Neuronal stem cell (in vitro differentiated cells): Measurements from ENCODE around the gene APELA.

ENCODE experiments used
- DNase-seq: peaks from one replicate; pipeline ENCODE4 v3.0.0-alpha.2; 2013; ENCODE audit warnings: low spot score
- H2AFZ ChIP-seq: one replicate; pipeline ENCODE4 v1.6.1; 2013; ENCODE audit warnings: mild to moderate bottlenecking, low read length, inconsistent platforms
- H2AK5ac ChIP-seq: 2 replicates; pipeline ENCODE4 v1.6.1; 2013; ENCODE audit warnings: low read depth, mild to moderate bottlenecking, inconsistent platforms, low read length, moderate library complexity, mixed read lengths
- H2BK120ac ChIP-seq: 2 replicates; pipeline ENCODE4 v1.6.1; 2013; ENCODE audit warnings: low read depth, mild to moderate bottlenecking, inconsistent platforms, low read length, moderate library complexity, mixed read lengths
- H2BK12ac ChIP-seq: one replicate; pipeline ENCODE4 v1.6.1; 2013; ENCODE audit warnings: low read length, inconsistent platforms
- H2BK15ac ChIP-seq: 2 replicates; pipeline ENCODE4 v1.6.1; 2013; ENCODE audit warnings: mild to moderate bottlenecking, low read length, inconsistent platforms, mixed read lengths
- H2BK5ac ChIP-seq: one replicate; pipeline ENCODE4 v1.6.1; 2013; ENCODE audit warnings: inconsistent platforms, mild to moderate bottlenecking, low read length, moderate library complexity
- H3K14ac ChIP-seq: one replicate; pipeline ENCODE4 v1.6.1; 2013; ENCODE audit warnings: low read length, inconsistent platforms
- H3K18ac ChIP-seq: 2 replicates; pipeline ENCODE4 v1.6.1; 2013; ENCODE audit warnings: low read length, inconsistent platforms
- H3K23ac ChIP-seq: 2 replicates; pipeline ENCODE4 v1.6.1; 2013; ENCODE audit warnings: low read depth, mild to moderate bottlenecking, mixed read lengths, low read length, inconsistent platforms; ENCODE audit not compliant: poor library complexity
- H3K27ac ChIP-seq: replicated peaks from 3 replicates; pipeline ENCODE4 v1.5.1; 2013; ENCODE audit warnings: low read length, inconsistent platforms
- H3K27me3 ChIP-seq, 3 experiments: 2 replicates each; pipeline ENCODE4 v1.6.1; 2013; ENCODE audit warnings: low read length in 3 of 3, mild to moderate bottlenecking in 2 of 3, inconsistent platforms in 1 of 3, low read depth in 1 of 3, mixed read lengths in 1 of 3, moderate library complexity in 1 of 3; ENCODE audit not compliant: control insufficient read depth in 3 of 3, insufficient read depth in 3 of 3
- H3K36me3 ChIP-seq, 2 donors: replicated peaks in 1 of 2; 2 replicates each; pipeline ENCODE4 v1.6.1; 2013; ENCODE audit warnings: low read length in 2 of 2; ENCODE audit not compliant: control insufficient read depth in 2 of 2, insufficient read depth in 2 of 2
- H3K4ac ChIP-seq: 2 replicates; pipeline ENCODE4 v1.6.1; 2013; ENCODE audit warnings: inconsistent platforms, mild to moderate bottlenecking, low read length, moderate library complexity
- H3K4me1 ChIP-seq, 2 donors: 1 replicate in 1 of 2; 2 replicates in 1 of 2; pipeline ENCODE4 v1.6.1; 2013; ENCODE audit warnings: low read length in 2 of 2, low read depth in 1 of 2; ENCODE audit not compliant: control insufficient read depth in 2 of 2, insufficient read depth in 1 of 2
- H3K4me2 ChIP-seq: one replicate; pipeline ENCODE4 v1.6.1; 2013; ENCODE audit warnings: mild to moderate bottlenecking, low read length, inconsistent platforms; ENCODE audit not compliant: insufficient read depth, poor library complexity, severe bottlenecking
- H3K4me3 ChIP-seq, 2 donors: 2 replicates each; pipeline ENCODE4 v1.5.1; 2013; ENCODE audit warnings: low read length in 2 of 2, mild to moderate bottlenecking in 2 of 2, inconsistent platforms in 1 of 2, moderate library complexity in 1 of 2
- H3K79me1 ChIP-seq: one replicate; pipeline ENCODE4 v1.6.1; 2013; ENCODE audit warnings: low read depth, mild to moderate bottlenecking, inconsistent platforms, low read length, moderate library complexity
- H3K9ac ChIP-seq: one replicate; pipeline ENCODE4 v1.6.1; 2013; ENCODE audit warnings: mild to moderate bottlenecking, low read depth, low read length, inconsistent platforms; ENCODE audit not compliant: poor library complexity
- H3K9me3 ChIP-seq, 2 donors: replicated peaks in 1 of 2; 2 replicates each; pipeline versions ENCODE3 to v1.6.1; 2013; ENCODE audit warnings: low read length in 2 of 2, mild to moderate bottlenecking in 2 of 2, inconsistent platforms in 1 of 2, low read depth in 1 of 2, mixed read lengths in 1 of 2, moderate library complexity in 1 of 2; ENCODE audit not compliant: control insufficient read depth in 2 of 2, insufficient read depth in 1 of 2
- H4K8ac ChIP-seq: one replicate; pipeline ENCODE4 v1.6.1; 2013; ENCODE audit warnings: low read depth, mild to moderate bottlenecking, inconsistent platforms, low read length, moderate library complexity
- H4K91ac ChIP-seq: one replicate; pipeline ENCODE4 v1.6.1; 2013; ENCODE audit warnings: low read length, low read depth, mild to moderate bottlenecking, inconsistent platforms; ENCODE audit not compliant: poor library complexity
- WGBS, 2 donors: extraction: QIAGEN DNeasy Blood & Tissue Kit; methylation state at CpG; one replicate each; pipeline ENCODE4 v1.1.7; 2013; ENCODE audit warnings: missing lambda C conversion rate in 2 of 2, mixed read lengths in 1 of 2; ENCODE audit not compliant: insufficient read length in 2 of 2, insufficient replicate concordance in 1 of 2; ENCODE audit errors: extremely low coverage in 2 of 2; 5-methylcytosine and 5-hydroxymethylcytosine counted together

The APELA gene

DNA sequence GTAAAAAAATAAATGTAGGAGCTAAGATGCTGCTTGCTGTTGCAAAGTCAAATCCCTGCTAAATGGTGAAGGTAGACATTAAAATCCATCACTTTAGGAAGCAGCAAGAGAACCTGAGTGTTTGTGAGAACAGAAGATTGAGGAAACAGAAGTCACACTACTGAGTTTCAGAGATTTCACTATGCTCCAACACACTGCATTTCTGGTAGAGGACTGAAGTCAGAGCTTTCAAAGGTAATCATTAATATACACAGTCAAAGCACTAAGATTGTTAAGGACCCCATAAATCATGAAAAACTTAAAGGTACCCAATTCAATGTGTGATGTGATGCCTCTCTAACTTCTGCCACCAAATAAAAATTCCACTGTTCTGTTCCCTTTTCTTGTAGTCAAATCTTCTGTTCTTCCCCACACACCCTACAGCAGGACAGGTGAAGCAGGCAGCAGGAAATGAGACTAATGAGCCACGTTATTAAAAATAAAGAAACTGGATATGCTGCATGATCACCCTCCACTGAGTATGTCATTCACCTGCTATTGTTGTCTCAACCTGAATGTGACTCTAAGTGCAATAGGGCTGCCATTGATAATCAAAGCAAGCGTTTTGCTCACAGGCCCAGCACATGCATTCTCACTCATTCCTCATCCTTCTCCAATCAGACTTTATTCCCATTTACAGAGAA lies 28.9 kb upstream of the APELA start:
- no peak overlapping the region for H3K23ac ChIP-seq
- H3K79me1 ChIP-seq, result no peaks in the 10 kb centered on the region
- no peak overlapping the region for H4K8ac ChIP-seq
- no peaks in the 10 kb centered on the region for H3K27me3 ChIP-seq
- H2BK5ac ChIP-seq, result no peak overlapping the region
- no peaks in the 10 kb centered on the region for H3K4me1 ChIP-seq
- no peak overlapping the region for H3K4ac ChIP-seq
- no peak overlapping the region for H3K4me2 ChIP-seq
- no peak overlapping the region for H4K91ac ChIP-seq
- WGBS, 2 donors, result no CpG with 5 or more reads among the region's 2 CpGs
- H2AFZ ChIP-seq, result no peak overlapping the region
- no peaks in the 10 kb centered on the region for H3K36me3 ChIP-seq
- H3K9ac ChIP-seq, result no peak overlapping the region
- H3K27ac ChIP-seq, result no peak overlapping the region
- H3K14ac ChIP-seq, result no peak overlapping the region
- no peak for DNase-seq
- no peak overlapping the region for H2AK5ac ChIP-seq
- H3K4me3 ChIP-seq, result no peak overlapping the region
- H3K9me3 ChIP-seq, result no peaks in the 10 kb centered on the region
- H3K18ac ChIP-seq, result no peak overlapping the region
- H2BK15ac ChIP-seq, result no peak overlapping the region
- H2BK120ac ChIP-seq, result no peak overlapping the region
- H2BK12ac ChIP-seq, result no peak overlapping the region

- no peaks in the 10 kb centered on the region for H3K4me1 ChIP-seq
- no peak overlapping the region for H3K27ac ChIP-seq
- H2AFZ ChIP-seq, result no peak overlapping the region
- no peak overlapping the region for H3K4me2 ChIP-seq
- H3K4me3 ChIP-seq, result no peak overlapping the region
- no peak overlapping the region for H3K23ac ChIP-seq
- H3K27me3 ChIP-seq, result no peaks in the 10 kb centered on the region
- H3K18ac ChIP-seq, result no peak overlapping the region
- no peak for DNase-seq
- H3K36me3 ChIP-seq, result no peaks in the 10 kb centered on the region
- no peak overlapping the region for H3K14ac ChIP-seq
- H3K9ac ChIP-seq, result no peak overlapping the region
- no peak overlapping the region for H2BK12ac ChIP-seq
- WGBS, 2 donors, result no CpG with 5 or more reads among the region's 1 CpG
- no peak overlapping the region for H4K8ac ChIP-seq
- no peak overlapping the region for H4K91ac ChIP-seq
- H2BK5ac ChIP-seq, result no peak overlapping the region
- H2BK120ac ChIP-seq, result no peak overlapping the region
- H2BK15ac ChIP-seq, result no peak overlapping the region
- no peak overlapping the region for H3K4ac ChIP-seq
- no peak overlapping the region for H2AK5ac ChIP-seq
- no peaks in the 10 kb centered on the region for H3K9me3 ChIP-seq
- no peaks in the 10 kb centered on the region for H3K79me1 ChIP-seq
Observed at GRCh38 chr4:164856396-164856795, 20.6 kb upstream of the APELA start.

- Histone ChIP-seq H3K23ac (no peak overlapping the region), H3K4me2 (no peak overlapping the region), H3K9me3 (no peaks in the 10 kb centered on the region), H3K14ac (no peak overlapping the region), H2BK120ac (no peak overlapping the region), H3K27ac (no peak overlapping the region), H3K18ac (no peak overlapping the region), H2BK12ac (no peak overlapping the region), H4K91ac (no peak overlapping the region), H3K27me3 (no peaks in the 10 kb centered on the region), H3K79me1 (no peaks in the 10 kb centered on the region), H3K4me1 (peaks cover 1 to 4% of the 10 kb centered on the region in 2 donors), H2BK5ac (no peak overlapping the region), H3K36me3 (no peaks in the 10 kb centered on the region), H2AK5ac (no peak overlapping the region), H4K8ac (no peak overlapping the region), H2BK15ac (no peak overlapping the region), H3K9ac (no peak overlapping the region), H2AFZ (peak overlapping the region; percentile 42), H3K4me3 (no peak overlapping the region), H3K4ac (no peak overlapping the region)
- WGBS, 2 donors, result no CpG with 5 or more reads among the region's 3 CpGs
- no peak for DNase-seq
Observed at GRCh38 chr4:164866817-164867490, 10.0 kb upstream of the APELA start.

DNA sequence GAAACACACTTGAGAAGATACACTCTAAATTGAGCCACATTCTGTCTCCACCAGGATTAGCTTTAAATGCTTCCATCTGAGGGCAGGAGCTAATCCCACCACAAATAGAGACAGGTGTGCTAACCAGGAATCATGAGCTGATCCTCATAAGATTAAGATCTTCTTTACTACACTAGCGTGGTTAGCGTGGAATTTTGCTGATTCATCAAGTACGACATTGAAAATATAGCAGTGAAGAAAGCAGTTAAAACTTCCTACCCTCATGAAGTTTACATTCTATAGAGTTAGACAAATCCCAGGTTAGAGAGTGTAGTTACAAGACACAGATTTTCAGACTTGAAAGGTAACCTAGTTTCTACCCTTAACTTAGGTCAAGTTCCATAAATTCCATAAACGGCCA lies 5.3 kb upstream of the APELA start:
- H3K4me3 ChIP-seq, result no peak overlapping the region
- H3K23ac ChIP-seq, result no peak overlapping the region
- no peak overlapping the region for H3K14ac ChIP-seq
- no peak overlapping the region for H3K4ac ChIP-seq
- H2BK12ac ChIP-seq, result no peak overlapping the region
- no peak overlapping the region for H2AFZ ChIP-seq
- H2BK120ac ChIP-seq, result no peak overlapping the region
- no peaks in the 10 kb centered on the region for H3K79me1 ChIP-seq
- H3K9ac ChIP-seq, result no peak overlapping the region
- WGBS, 2 donors, result no CpG with 5 or more reads among the region's 4 CpGs
- no peak overlapping the region for H2AK5ac ChIP-seq
- H3K27ac ChIP-seq, result no peak overlapping the region
- no peak overlapping the region for H2BK5ac ChIP-seq
- no peaks in the 10 kb centered on the region for H3K9me3 ChIP-seq
- H4K8ac ChIP-seq, result no peak overlapping the region
- no peak overlapping the region for H3K18ac ChIP-seq
- peaks cover 5 to 6% of the 10 kb centered on the region in 2 donors for H3K4me1 ChIP-seq
- H3K27me3 ChIP-seq, result no peaks in the 10 kb centered on the region
- no peak overlapping the region for H2BK15ac ChIP-seq
- no peak overlapping the region for H3K4me2 ChIP-seq
- H3K36me3 ChIP-seq, result no peaks in the 10 kb centered on the region
- no peak for DNase-seq
- no peak overlapping the region for H4K91ac ChIP-seq
